Measurements from ENCODE around the gene ERI2.

ERI2 gene

GRCh38 chr16:20806168-20807050 is at the start of gene ERI2, which contains the start of gene REXO5:
ERI2 (minus strand) TSS chr16:20806472; CDS start chr16:20806430, 42 bp downstream.
REXO5 (plus strand) TSS chr16:20806527; CDS start chr16:20806954, 427 bp downstream.
- H3K9me3 ChIP-seq (ENCODE audit: insufficient read depth, low read length), result no peaks in the 10 kb centered on the region
- H3K4me1 ChIP-seq (ENCODE audit: low read length), result peaks cover 7% of the 10 kb centered on the region

GRCh38 chr16:20854963-20855362 is 48.7 kb upstream of the ERI2 start:
- Histone ChIP-seq H2AFZ (ENCODE audit: low read depth, low read length) (no peak overlapping the region), H3K27me3 (ENCODE audit: low read depth, low read length) (no peaks in the 10 kb centered on the region), H3K79me2 (ENCODE audit: low read length) (no peaks in the 10 kb centered on the region), H3K27ac (ENCODE audit: low read length) (no peak overlapping the region), H3K36me3 (replicated peaks; ENCODE audit: low read depth, low read length) (no peaks in the 10 kb centered on the region), H3K9ac (ENCODE audit: low read length) (no peak overlapping the region), H4K20me1 (ENCODE audit: insufficient read depth, low read length) (peaks cover 8% of the 10 kb centered on the region; the same call in 1 of the 2 replicates), H3K4me2 (ENCODE audit: low read length) (peak overlapping the region; percentile 30), H3K4me1 (ENCODE audit: low read length) (peaks cover 22% of the 10 kb centered on the region), H3K4me3 (ENCODE audit: low read length) (no peak overlapping the region), H3K9me3 (ENCODE audit: insufficient read depth, low read length) (no peaks in the 10 kb centered on the region)
- TF ChIP-seq CTCF (IDR thresholded peaks at IDR 0.05; ENCODE audit: low read depth, low read length) (no peak), EZH2phosphoT487 (IDR thresholded peaks at IDR 0.05; ENCODE audit: low read depth) (no peak)

More at GRCh38 chr16:20806168-20807050, at the start of gene ERI2, which contains the start of gene REXO5:
- H3K4me2 ChIP-seq (ENCODE audit: low read length), result peak within 1 kb of the TSS; percentile 76
- H3K4me3 ChIP-seq (ENCODE audit: low read length), result peak within 1 kb of the TSS; percentile 92
- H3K36me3 ChIP-seq (replicated peaks; ENCODE audit: low read depth, low read length), result no peaks in the 10 kb centered on the region
- H4K20me1 ChIP-seq (ENCODE audit: insufficient read depth, low read length), result no peaks in the 10 kb centered on the region
- H2AFZ ChIP-seq (ENCODE audit: low read depth, low read length), result peak within 1 kb of the TSS; percentile 95
- peak within 1 kb of the TSS; percentile 75 for H3K27ac ChIP-seq (ENCODE audit: low read length)
- peak within 1 kb of the TSS; percentile 88 for H3K9ac ChIP-seq (ENCODE audit: low read length)
- peaks cover 7% of the 10 kb centered on the region for H3K79me2 ChIP-seq (ENCODE audit: low read length)
- peak; percentile 54 for TF ChIP-seq CTCF (IDR thresholded peaks at IDR 0.05; ENCODE audit: low read depth, low read length)
- TF ChIP-seq EZH2phosphoT487 (IDR thresholded peaks at IDR 0.05; ENCODE audit: low read depth), result no peak
- H3K27me3 ChIP-seq (ENCODE audit: low read depth, low read length), result no peaks in the 10 kb centered on the region

- peaks cover 22% of the 10 kb centered on the region for H3K4me1 ChIP-seq (ENCODE audit: low read length)
- no peak overlapping the region for H3K4me2 ChIP-seq (ENCODE audit: low read length)
- H3K36me3 ChIP-seq (replicated peaks; ENCODE audit: low read depth, low read length), result no peaks in the 10 kb centered on the region
- TF ChIP-seq CTCF (IDR thresholded peaks at IDR 0.05; ENCODE audit: low read depth, low read length) (no peak), EZH2phosphoT487 (IDR thresholded peaks at IDR 0.05; ENCODE audit: low read depth) (no peak)
- H3K79me2 ChIP-seq (ENCODE audit: low read length), result no peaks in the 10 kb centered on the region
- H3K9ac ChIP-seq (ENCODE audit: low read length), result no peak overlapping the region
- H4K20me1 ChIP-seq (ENCODE audit: insufficient read depth, low read length), result peaks cover 8% of the 10 kb centered on the region; the same call in 1 of the 2 replicates
- H3K27me3 ChIP-seq (ENCODE audit: low read depth, low read length), result no peaks in the 10 kb centered on the region
- H3K4me3 ChIP-seq (ENCODE audit: low read length), result no peak overlapping the region
- no peak overlapping the region for H2AFZ ChIP-seq (ENCODE audit: low read depth, low read length)
- no peaks in the 10 kb centered on the region for H3K9me3 ChIP-seq (ENCODE audit: insufficient read depth, low read length)
- H3K27ac ChIP-seq (ENCODE audit: low read length), result no peak overlapping the region
These were observed 47.8 kb upstream of the ERI2 start for GRCh38 chr16:20853981-20854620.

- H3K79me2 ChIP-seq (ENCODE audit: low read length), result no peaks in the 10 kb centered on the region
- H3K9ac ChIP-seq (ENCODE audit: low read length), result no peak overlapping the region
- H4K20me1 ChIP-seq (ENCODE audit: insufficient read depth, low read length), result peaks cover 8% of the 10 kb centered on the region; the same call in 1 of the 2 replicates
- no peak overlapping the region for H3K4me2 ChIP-seq (ENCODE audit: low read length)
- no peak overlapping the region for H3K27ac ChIP-seq (ENCODE audit: low read length)
- no peak for TF ChIP-seq EZH2phosphoT487 (IDR thresholded peaks at IDR 0.05; ENCODE audit: low read depth)
- TF ChIP-seq CTCF (IDR thresholded peaks at IDR 0.05; ENCODE audit: low read depth, low read length), result no peak
- no peak overlapping the region for H2AFZ ChIP-seq (ENCODE audit: low read depth, low read length)
- H3K9me3 ChIP-seq (ENCODE audit: insufficient read depth, low read length), result no peaks in the 10 kb centered on the region
- H3K27me3 ChIP-seq (ENCODE audit: low read depth, low read length), result no peaks in the 10 kb centered on the region
- H3K4me1 ChIP-seq (ENCODE audit: low read length), result peaks cover 22% of the 10 kb centered on the region
- no peaks in the 10 kb centered on the region for H3K36me3 ChIP-seq (replicated peaks; ENCODE audit: low read depth, low read length)
- no peak overlapping the region for H3K4me3 ChIP-seq (ENCODE audit: low read length)
These were observed 46.9 kb upstream of the ERI2 start for GRCh38 chr16:20853143-20853542.

Data from OCI-LY3 (cell line).